H1 (cell line): ENCODE results near the gene PACSIN1. TPM values are rescaled to one million over a fixed set of nuclear protein-coding genes. Genes with fewer than 3 reads are reported as not detected.

Source experiments
- CTCF ChIA-PET: fragments of 300-600 bp; sonication (Branson Sonifier 250); formaldehyde crosslinking; loops from one replicate; lab custom pipeline; 2021; ENCODE audit not compliant: partially characterized antibody; lab: Charles Lee
- POLR2A ChIA-PET: fragments of 300-600 bp; sonication (Branson Sonifier 250); formaldehyde crosslinking; loops from one replicate; lab custom pipeline; 2021; ENCODE audit warnings: inconsistent platforms; ENCODE audit not compliant: partially characterized antibody; lab: Charles Lee
- DNase-seq, 2 experiments: peaks; one replicate each; pipeline versions ENCODE4 v3.0.0 to v3.0.0-alpha.2; 2010 to 2022; ENCODE audit warnings: low spot score in 2 of 2, low read depth in 1 of 2, mixed read lengths in 1 of 2
- FAIRE-seq: peaks from 2 replicates; lab custom pipeline; 2011; peaks lifted over from hg19 to GRCh38; lab: Jason Lieb, UNC
- H2AFZ ChIP-seq: 2 replicates; pipeline ENCODE4 v1.8.1; 2012; ENCODE audit warnings: low read length, inconsistent platforms
- H2AK5ac ChIP-seq: 2 replicates; pipeline ENCODE4 v1.6.1; 2013; ENCODE audit warnings: low read depth, low read length
- H2BK120ac ChIP-seq: replicated peaks from 2 replicates; pipeline ENCODE3; 2013; ENCODE audit warnings: low read depth, low read length, inconsistent platforms
- H2BK12ac ChIP-seq: 2 replicates; pipeline ENCODE4 v1.6.1; 2013; ENCODE audit warnings: low read depth, low read length
- H2BK15ac ChIP-seq: 2 replicates; pipeline ENCODE4 v1.6.1; 2013; ENCODE audit warnings: low read length
- H2BK20ac ChIP-seq: 2 replicates; pipeline ENCODE4 v1.6.1; 2013; ENCODE audit warnings: low read length
- H2BK5ac ChIP-seq: 2 replicates; pipeline ENCODE4 v1.6.1; 2013; ENCODE audit warnings: low read depth, low read length
- H3K14ac ChIP-seq: 2 replicates; pipeline ENCODE4 v1.6.1; 2013; ENCODE audit warnings: inconsistent platforms; ENCODE audit not compliant: insufficient read length
- H3K18ac ChIP-seq: 2 replicates; pipeline ENCODE4 v1.6.1; 2013; ENCODE audit warnings: low read length; ENCODE audit errors: extremely low read depth
- H3K23ac ChIP-seq: 2 replicates; pipeline ENCODE4 v1.6.1; 2013; ENCODE audit warnings: inconsistent platforms; ENCODE audit not compliant: insufficient read length
- H3K23me2 ChIP-seq: 2 replicates; pipeline ENCODE4 v1.6.1; 2013; ENCODE audit warnings: low read depth, low read length
- H3K27ac ChIP-seq: 2 replicates; pipeline ENCODE4 v1.6.1; 2011; ENCODE audit warnings: low read depth, low read length, inconsistent platforms
- H3K27me3 ChIP-seq, 4 experiments: replicated peaks in 1 of 4; 1 replicate in 1 of 4; 2 replicates in 3 of 4; pipeline versions ENCODE4 v1.6.1 to v1.8.1; 2011 to 2013; ENCODE audit warnings: low read length in 3 of 4, mild to moderate bottlenecking in 3 of 4, inconsistent platforms in 2 of 4, mixed read lengths in 2 of 4, moderate library complexity in 1 of 4; ENCODE audit not compliant: control insufficient read depth in 3 of 4, insufficient read depth in 3 of 4; ENCODE audit errors: extremely low read depth in 1 of 4
- H3K36me3 ChIP-seq, 4 experiments: 2 replicates each; pipeline versions ENCODE4 v1.6.1 to v1.8.1; 2011 to 2013; ENCODE audit warnings: mild to moderate bottlenecking in 4 of 4, low read length in 3 of 4, moderate library complexity in 2 of 4, control low read depth in 1 of 4, inconsistent platforms in 1 of 4; ENCODE audit not compliant: insufficient read depth in 4 of 4, control insufficient read depth in 2 of 4
- H3K4ac ChIP-seq: replicated peaks from 2 replicates; pipeline ENCODE3; 2013; ENCODE audit warnings: low read length, low read depth, mixed read lengths, inconsistent platforms; ENCODE audit not compliant: insufficient read length
- H3K4me1 ChIP-seq, 4 experiments: replicated peaks in 1 of 4; 1 replicate in 1 of 4; 2 replicates in 3 of 4; pipeline versions ENCODE4 v1.6.1 to v1.8.1; 2011 to 2013; ENCODE audit warnings: low read length in 3 of 4, inconsistent platforms in 2 of 4, mixed read lengths in 1 of 4; ENCODE audit not compliant: insufficient read depth in 4 of 4, control insufficient read depth in 3 of 4
- H3K4me2 ChIP-seq, 2 experiments: 2 replicates each; pipeline versions ENCODE4 v1.6.1 to v1.8.1; 2011 to 2013; ENCODE audit warnings: low read depth in 2 of 2, low read length in 2 of 2, control low read depth in 1 of 2, inconsistent platforms in 1 of 2, mild to moderate bottlenecking in 1 of 2; ENCODE audit not compliant: insufficient read depth in 1 of 2
- H3K4me3 ChIP-seq, 4 experiments: fragments of 200-600, 300-600 bp in 1 of 4; sonication (generic), shearing (Covaris generic), sonication (Bioruptor Twin) in 1 of 4; 2 replicates each; pipeline versions ENCODE4 v1.5.1 to v1.8.1; 2011 to 2016; ENCODE audit warnings: low read length in 4 of 4, low read depth in 3 of 4, control low read depth in 2 of 4, inconsistent platforms in 2 of 4, mild to moderate bottlenecking in 2 of 4, mixed read lengths in 1 of 4, moderate library complexity in 1 of 4; ENCODE audit not compliant: insufficient read depth in 2 of 4; ENCODE audit errors: extremely low read depth in 1 of 4
- H3K56ac ChIP-seq: replicated peaks from 2 replicates; pipeline ENCODE3; 2013; ENCODE audit warnings: low read depth, mild to moderate bottlenecking, mixed read lengths, low read length, inconsistent platforms; ENCODE audit not compliant: insufficient read length
- H3K79me1 ChIP-seq: 2 replicates; pipeline ENCODE4 v1.6.1; 2013; ENCODE audit warnings: low read depth, low read length, control low read depth
- H3K79me2 ChIP-seq, 2 experiments: 2 replicates each; pipeline versions ENCODE4 v1.6.1 to v1.8.1; 2012 to 2013; ENCODE audit warnings: low read length in 2 of 2, mild to moderate bottlenecking in 2 of 2, inconsistent platforms in 1 of 2; ENCODE audit not compliant: insufficient read depth in 2 of 2, control insufficient read depth in 1 of 2
- H3K9ac ChIP-seq, 4 experiments: replicated peaks in 1 of 4; 1 replicate in 1 of 4; 2 replicates in 3 of 4; pipeline versions ENCODE4 v1.6.1 to v1.8.1; 2011 to 2013; ENCODE audit warnings: low read depth in 3 of 4, low read length in 3 of 4, control low read depth in 2 of 4, mild to moderate bottlenecking in 2 of 4, moderate library complexity in 2 of 4, inconsistent platforms in 1 of 4; ENCODE audit errors: extremely low read depth in 1 of 4
- H3K9me3 ChIP-seq, 2 experiments: 2 replicates each; pipeline versions ENCODE4 v1.6.1 to v1.8.1; 2012 to 2013; ENCODE audit warnings: mild to moderate bottlenecking in 2 of 2, moderate library complexity in 2 of 2, control low read depth in 1 of 2, inconsistent platforms in 1 of 2, low read depth in 1 of 2, low read length in 1 of 2, mixed read lengths in 1 of 2; ENCODE audit not compliant: insufficient read depth in 2 of 2
- H4K20me1 ChIP-seq, 2 experiments: replicated peaks in 1 of 2; 2 replicates each; pipeline versions ENCODE3 to v1.8.1; 2011 to 2013; ENCODE audit warnings: inconsistent platforms in 2 of 2, low read length in 2 of 2, mild to moderate bottlenecking in 1 of 2; ENCODE audit not compliant: insufficient read depth in 2 of 2, control insufficient read depth in 1 of 2
- H4K5ac ChIP-seq: 2 replicates; pipeline ENCODE4 v1.6.1; 2013; ENCODE audit warnings: low read length, low read depth, mixed read lengths, inconsistent platforms; ENCODE audit not compliant: insufficient read length
- H4K8ac ChIP-seq: 2 replicates; pipeline ENCODE4 v1.8.0; 2013; ENCODE audit warnings: mild to moderate bottlenecking, moderate library complexity, low read length, inconsistent platforms; ENCODE audit not compliant: insufficient read depth; ENCODE audit errors: extremely low read depth
- H4K91ac ChIP-seq: replicated peaks from 2 replicates; pipeline ENCODE3; 2013; ENCODE audit warnings: low read length, mixed read lengths, inconsistent platforms; ENCODE audit not compliant: insufficient read length
- BRCA1 ChIP-seq: IDR thresholded peaks from 2 replicates; pipeline ENCODE4 v1.6.1; 2012; ENCODE audit warnings: low read depth, low read length, improper control_type of control experiment
- HDAC6 ChIP-seq: IDR thresholded peaks from one replicate; pipeline ENCODE4 v1.7.1; 2012; ENCODE audit warnings: low read depth, mild to moderate bottlenecking, inconsistent platforms, low read length, moderate library complexity
- KDM5A ChIP-seq: fragments of 200-600 bp; IDR thresholded peaks from 2 replicates; pipeline ENCODE4 v1.7.1; 2012; ENCODE audit warnings: mild to moderate bottlenecking, low read length, inconsistent platforms, mixed read lengths
- POLR2AphosphoS5 ChIP-seq: IDR thresholded peaks from 2 replicates; pipeline ENCODE4 v1.6.1; 2011; ENCODE audit warnings: low read depth, low read length
- POU5F1 ChIP-seq: IDR thresholded peaks from 2 replicates; pipeline ENCODE4 v1.6.1; 2011; ENCODE audit warnings: low read depth, mild to moderate bottlenecking, low read length, moderate library complexity
- SIX5 ChIP-seq: IDR thresholded peaks from 2 replicates; pipeline ENCODE4 v1.6.1; 2011; ENCODE audit warnings: mild to moderate bottlenecking, low read depth, low read length
- SP1 ChIP-seq: IDR thresholded peaks from 2 replicates; pipeline ENCODE4 v1.6.1; 2011; ENCODE audit warnings: low read depth, low read length
- SUZ12 ChIP-seq: fragments of 200-600 bp; sonication (generic); IDR thresholded peaks from 2 replicates; pipeline ENCODE4 v1.6.1; 2012; ENCODE audit warnings: mild to moderate bottlenecking, inconsistent platforms, low read length, moderate library complexity, mixed read lengths
- TCF12 ChIP-seq: IDR thresholded peaks from 2 replicates; pipeline ENCODE4 v1.6.1; 2011; ENCODE audit warnings: low read depth, mild to moderate bottlenecking, low read length
- WGBS, 2 experiments: shearing (Covaris generic) in 1 of 2; methylation state at CpG; one replicate each; pipeline versions ENCODE4 v1.1.6 to v1.1.7; 2013 to 2015; ENCODE audit warnings: low lambda C conversion rate in 2 of 2, mixed read lengths in 2 of 2, inconsistent platforms in 1 of 2, low coverage in 1 of 2, missing lambda C conversion rate in 1 of 2; ENCODE audit not compliant: insufficient replicate concordance in 2 of 2, insufficient coverage in 1 of 2, insufficient read length in 1 of 2; ENCODE audit errors: extremely low coverage in 1 of 2, missing lambda C conversion rate in 1 of 2; 5-methylcytosine and 5-hydroxymethylcytosine counted together
- polyA plus RNA-seq, 7 experiments: library from polyadenylated mRNA; depleted of rRNA in 3 of 7; stranded (reverse) in 5 of 7; unstranded in 2 of 7; fragments of >200 nt in 5 of 7; fragments of 200-250 nt in 2 of 7; gene quantifications; 1 replicate in 5 of 7; 2 replicates in 1 of 7; 4 replicates in 1 of 7; pipeline versions ENCODE4 v1.2.1 to v1.2.3, GENCODE V29; 2011 to 2013; ENCODE audit warnings: missing spikeins in 2 of 7, mixed read lengths in 2 of 7
- total RNA-seq: library from RNA; stranded (reverse); fragmentation: NEBNext Ultra II Directional; extraction: Animal tissue kit (Norgen Biotek cat#: 25700); gene quantifications from 2 replicates; pipeline ENCODE4 v1.2.1, GENCODE V29; 2021

PACSIN1 gene
- total and polyA plus RNA-seq, 2 of the 8 experiments (the other 6 are each of a cell fraction or from before 2014, with no cell fraction given), result 5.9 to 11.1 TPM

DNA sequence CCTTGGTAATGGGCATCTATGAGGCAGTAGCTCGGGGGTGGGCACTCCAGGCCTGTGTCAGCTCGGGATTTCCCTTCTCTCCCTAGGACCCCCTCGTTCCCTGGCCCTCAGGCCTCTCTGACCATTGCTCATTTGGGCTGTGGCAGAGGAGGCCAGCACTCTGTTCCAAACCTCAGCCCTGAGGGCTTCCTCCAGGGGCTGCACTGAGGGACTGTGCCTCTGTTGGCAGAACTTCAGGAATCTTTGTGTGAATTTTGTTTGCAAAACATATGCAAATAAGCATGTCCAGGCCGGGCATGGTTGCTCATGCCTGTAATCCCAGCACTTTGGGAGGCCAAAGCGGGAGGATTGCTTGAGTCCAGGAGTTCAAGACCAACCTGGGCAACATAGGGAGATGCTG is 11.0 kb downstream of the PACSIN1 start:
- H3K27me3 ChIP-seq, result no peaks in the 10 kb centered on the region
- H4K8ac ChIP-seq, result no peak overlapping the region
- H2BK15ac ChIP-seq, result no peak overlapping the region
- no peak overlapping the region for H3K9ac ChIP-seq
- DNase-seq (no peak), FAIRE-seq (no peak)
- no peak overlapping the region for H2AFZ ChIP-seq
- H4K20me1 ChIP-seq, result peaks cover 0 to 3% of the 10 kb centered on the region in 2 experiments
- ChIA-PET CTCF (interaction anchor here (1.8 to 4.1 kb wide), 3 partner anchors 17 to 134 kb away, joined by 3 to 14 read pairs (median 13); no protein-coding TSS in a partner anchor), POLR2A (interaction anchor here (1.2 kb wide), 1 partner anchor 9 kb away, joined by 3 read pairs; no protein-coding TSS in a partner anchor)
- H3K4me1 ChIP-seq, result peaks cover 0 to 17% (median 5%) of the 10 kb centered on the region in 4 experiments; a peak in 4 of 7 replicates
- no peak overlapping the region for H3K23ac ChIP-seq
- H3K4me3 ChIP-seq, result no peak overlapping the region
- H3K36me3 ChIP-seq, result no peaks in the 10 kb centered on the region
- no peak overlapping the region for H3K14ac ChIP-seq
- no peak overlapping the region for H2BK5ac ChIP-seq
- H4K91ac ChIP-seq, result no peak overlapping the region
- no peak overlapping the region for H3K27ac ChIP-seq
- WGBS, 2 experiments, result 72% methylated on average over 5 of the region's 5 CpGs; no CpG with 5 or more reads in 1 of the 2 experiments
- no peak overlapping the region for H2BK20ac ChIP-seq
- H3K56ac ChIP-seq, result no peak overlapping the region
- no peak overlapping the region for H2BK12ac ChIP-seq
- no peaks in the 10 kb centered on the region for H3K23me2 ChIP-seq
- no peak overlapping the region for H4K5ac ChIP-seq
- H3K79me1 ChIP-seq, result peaks cover 4% of the 10 kb centered on the region; the same call in 1 of the 2 replicates
- no peaks in the 10 kb centered on the region for H3K79me2 ChIP-seq
- H3K18ac ChIP-seq, result no peak overlapping the region
- no peak overlapping the region for H3K4me2 ChIP-seq
- no peak for TF ChIP-seq SUZ12
- no peak for TF ChIP-seq POU5F1
- TF ChIP-seq SIX5, result no peak
- TF ChIP-seq HDAC6, result no peak
- TF ChIP-seq SP1, result no peak
- TF ChIP-seq TCF12, result no peak
- TF ChIP-seq KDM5A, result no peak
- TF ChIP-seq POLR2AphosphoS5, result no peak
- no peak for TF ChIP-seq BRCA1
- H2BK120ac ChIP-seq, result no peak overlapping the region
- H3K9me3 ChIP-seq, result no peaks in the 10 kb centered on the region; a peak in 1 of 4 replicates
- no peak overlapping the region for H3K4ac ChIP-seq
- H2AK5ac ChIP-seq, result no peak overlapping the region
